Activated effector memory CD4-positive, alpha-beta T cell treated with anti-CD3 and anti-CD28 coated beads, Interleukin-2, amount 50 U/mL, for 16 hours (primary cell): ENCODE measurements around the gene IL1R2.
"Not testable (repeated sequence)": the region's sequence is repeated elsewhere in the genome, so short reads cannot be mapped to it uniquely, and the experiment has no call there.

Experiments
- DNase-seq: peaks from one replicate; pipeline ENCODE4 v3.0.0-alpha.2; 2020

Gene IL1R2

GRCh38 chr2:102000813-102001766, 9.3 kb downstream of the IL1R2 start:
- no peak for DNase-seq

GRCh38 chr2:102001767-102002142, 10.0 kb downstream of the IL1R2 start:
- no peak for DNase-seq

DNA sequence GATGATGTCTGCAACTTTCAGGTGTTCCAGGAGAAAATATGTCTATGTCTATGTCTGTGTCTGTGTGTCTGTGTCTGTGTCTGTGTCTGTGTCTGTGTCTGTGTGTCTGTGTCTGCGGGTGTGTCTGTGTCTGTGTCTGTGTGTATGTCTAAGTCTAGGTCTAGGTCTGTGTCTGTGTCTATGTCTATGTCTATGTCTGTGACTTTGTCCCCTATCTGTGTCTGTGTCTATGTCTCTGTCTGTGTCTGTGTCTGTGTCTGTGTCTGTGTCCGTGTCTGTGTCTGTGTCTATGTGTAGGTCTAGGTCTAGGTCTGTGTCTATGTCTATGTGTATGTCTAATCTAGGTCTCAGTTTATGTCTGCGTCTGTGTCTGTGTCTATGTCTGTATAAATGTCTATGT, 10.5 kb downstream of the IL1R2 start:
- DNase-seq: no peak

DNA sequence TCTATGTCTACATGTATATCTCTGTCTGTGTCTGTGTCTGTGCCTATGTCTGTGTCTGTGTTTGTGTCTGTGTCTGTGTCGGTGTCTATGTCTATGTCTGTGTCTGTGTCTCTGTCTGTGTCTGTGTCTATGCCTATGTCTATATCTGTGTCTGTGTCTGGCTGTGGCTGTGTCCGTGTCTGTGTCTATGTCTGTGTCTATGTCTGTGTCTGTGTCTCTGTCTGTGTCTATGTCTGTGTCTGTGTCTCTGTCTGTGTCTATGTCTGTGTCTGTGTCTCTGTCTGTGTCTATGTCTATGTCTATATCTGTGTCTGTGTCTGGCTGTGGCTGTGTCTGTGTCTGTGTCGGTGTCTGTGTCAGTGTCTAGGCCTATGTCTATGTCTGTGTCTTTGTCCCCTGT, 11.1 kb downstream of the IL1R2 start:
- not testable (repeated sequence) for DNase-seq

DNA sequence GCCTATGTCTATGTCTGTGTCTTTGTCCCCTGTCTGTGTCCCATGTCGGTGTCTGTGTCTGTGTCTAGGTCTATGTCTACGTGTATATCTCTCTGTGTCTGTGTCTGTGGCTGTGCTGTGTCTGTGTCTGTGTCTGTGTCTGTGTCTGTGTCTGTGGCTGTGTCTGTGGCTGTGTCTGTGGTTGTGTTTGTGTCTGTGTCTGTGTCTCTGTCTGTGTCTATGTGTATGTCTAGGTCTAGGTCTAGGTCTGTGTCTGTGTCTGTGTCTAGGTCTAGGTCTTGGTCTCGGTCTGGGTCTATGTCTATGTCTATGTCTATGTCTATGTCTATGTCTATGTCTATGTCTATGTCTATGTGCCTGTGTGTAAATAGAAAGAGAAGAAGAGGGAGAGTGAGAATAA, 11.9 kb downstream of the IL1R2 start:
- no peak for DNase-seq

- DNase-seq: no peak
These were observed 12.8 kb downstream of the IL1R2 start for GRCh38 chr2:102004581-102004980.

GRCh38 chr2:102005449-102005848, 13.7 kb downstream of the IL1R2 start:
- DNase-seq: no peak

DNA sequence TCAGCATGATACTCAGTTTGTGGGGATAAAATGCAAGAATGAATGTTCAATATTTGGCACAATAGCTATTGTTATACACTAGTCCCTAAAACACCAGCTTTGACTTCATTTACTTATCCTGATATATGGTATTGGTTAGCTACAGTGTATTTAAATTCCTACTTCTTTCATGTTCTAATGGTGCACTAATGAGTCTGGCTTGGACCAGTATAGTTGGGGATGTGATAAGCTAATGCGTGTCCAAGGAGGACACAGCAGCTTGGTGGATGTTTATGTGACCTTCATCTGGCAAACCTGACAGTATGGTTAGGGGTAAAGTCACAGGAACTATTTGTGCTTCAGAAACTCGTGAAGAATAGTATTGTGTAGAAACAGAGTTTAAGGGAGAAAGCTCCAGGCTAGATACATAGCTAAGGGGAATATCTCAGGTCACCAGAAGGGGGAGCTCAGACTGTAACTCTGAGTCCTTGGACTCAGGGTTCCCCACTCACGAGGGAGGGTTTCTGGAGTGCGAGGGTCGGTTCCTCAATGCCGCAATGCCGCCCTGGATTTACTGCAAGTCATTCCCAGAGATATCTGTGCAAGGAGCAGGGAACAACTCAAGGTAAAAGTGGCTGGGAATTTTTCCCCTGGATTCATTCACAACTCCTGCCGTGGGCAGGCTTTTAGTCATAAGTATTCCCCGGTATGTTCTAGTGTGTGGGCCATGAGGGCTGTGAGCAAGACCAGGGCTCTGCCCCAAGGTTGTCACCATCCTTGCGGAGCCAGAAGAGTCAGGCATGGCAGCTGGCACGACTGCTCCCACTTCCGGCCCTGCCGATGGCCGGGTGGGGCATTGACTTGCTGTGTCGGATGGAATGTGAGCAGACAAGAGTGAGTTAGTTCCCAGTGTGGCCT, 14.5 kb downstream of the IL1R2 start:
- peak; percentile 68 for DNase-seq

DNA sequence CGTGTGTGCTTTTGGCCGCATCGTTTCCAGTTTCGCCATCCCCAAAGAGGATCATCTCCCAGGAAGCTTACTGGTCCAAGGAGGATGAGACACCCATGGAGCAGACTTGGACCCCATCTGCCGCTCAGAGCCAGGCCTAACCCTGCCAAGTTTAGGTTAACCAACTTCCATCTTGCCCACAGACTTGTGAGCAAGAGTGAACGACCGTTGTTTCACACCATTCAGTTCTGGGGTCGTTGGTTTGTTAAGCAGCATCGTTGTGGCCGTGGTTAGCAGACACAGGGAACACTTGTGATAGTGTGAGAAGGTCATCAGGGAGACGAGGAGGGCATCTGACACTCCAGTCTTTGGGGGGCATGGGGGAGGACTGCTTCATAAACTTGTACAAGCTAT, 15.1 kb downstream of the IL1R2 start:
- DNase-seq: no peak

- no peak for DNase-seq
These were observed 16.7 kb downstream of the IL1R2 start for GRCh38 chr2:102008490-102008889.

GRCh38 chr2:102009557-102009956, 17.8 kb downstream of the IL1R2 start:
- DNase-seq: no peak

- no peak for DNase-seq
These were observed 19.1 kb downstream of the IL1R2 start for GRCh38 chr2:102010902-102011301.

- DNase-seq: no peak
These were observed 20.4 kb downstream of the IL1R2 start for GRCh38 chr2:102012061-102012614.

- no peak for DNase-seq
These were observed 21.7 kb downstream of the IL1R2 start for GRCh38 chr2:102013206-102014040.

GRCh38 chr2:102014041-102014345, 22.2 kb downstream of the IL1R2 start:
- no peak for DNase-seq

GRCh38 chr2:102015399-102015798, 23.6 kb downstream of the IL1R2 start:
- no peak for DNase-seq

DNA sequence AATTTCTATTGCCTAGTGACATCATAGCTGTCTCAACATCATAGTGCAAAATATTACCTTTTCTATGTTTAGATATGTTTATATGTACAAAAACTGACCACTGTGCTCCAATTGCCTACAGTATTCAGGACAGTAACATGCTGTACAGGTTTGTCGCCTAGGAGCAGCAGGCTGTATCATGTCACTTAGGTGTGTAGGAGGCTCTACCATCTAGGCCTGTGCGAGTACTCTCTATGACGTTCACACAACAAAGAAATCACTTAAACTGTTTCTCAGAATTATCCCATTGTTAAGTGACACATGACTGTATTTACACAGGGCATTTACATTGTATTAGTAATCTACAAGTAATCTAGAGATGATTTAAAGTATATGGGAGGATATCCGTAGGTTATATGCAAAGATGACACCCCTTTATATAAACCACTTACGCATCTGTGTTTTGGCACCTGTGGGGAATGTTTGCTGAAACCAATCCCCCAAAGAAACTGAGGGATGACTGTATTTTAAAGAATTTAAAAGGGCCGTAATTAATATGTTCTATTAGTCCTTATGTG, 24.7 kb downstream of the IL1R2 start:
- DNase-seq: no peak

GRCh38 chr2:102018823-102019445, 27.2 kb downstream of the IL1R2 start:
- no peak for DNase-seq

- DNase-seq: peak; percentile 94
These were observed 28.9 kb downstream of the IL1R2 start for GRCh38 chr2:102020596-102021170.

DNA sequence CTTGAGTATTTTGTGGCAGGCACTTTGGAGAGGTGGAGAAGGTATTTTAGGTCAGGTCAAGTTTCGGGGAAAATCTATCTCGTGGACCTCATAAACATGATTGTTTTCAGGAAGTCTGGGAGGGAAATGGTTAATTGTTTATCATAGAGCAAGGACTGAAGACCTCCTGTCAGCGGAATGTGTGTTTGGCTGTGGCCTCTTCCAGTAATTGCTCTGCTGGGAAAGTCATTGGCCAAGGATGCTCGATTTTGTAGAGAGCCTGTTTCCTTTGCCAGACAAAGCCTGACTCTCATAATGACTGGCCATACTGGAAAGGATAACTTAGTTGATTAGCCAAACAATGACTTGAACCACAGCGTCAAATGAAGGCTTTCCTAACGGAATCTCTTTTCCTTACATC, 30.0 kb downstream of the IL1R2 start:
- DNase-seq: no peak

- no peak for DNase-seq
These were observed 31.3 kb downstream of the IL1R2 start for GRCh38 chr2:102022884-102023539.
